Prostate gland (tissue), 2 donors: ENCODE results near the gene ARL15. TPM values are rescaled to one million over a fixed set of nuclear protein-coding genes. Genes with fewer than 3 reads are reported as not detected.

Experiments
- DNase-seq: peaks from one replicate; pipeline ENCODE4 v3.0.0-alpha.2; 2019; ENCODE audit warnings: low spot score
- H3K27ac ChIP-seq, 2 donors: fragments of 200-600 bp; sonication (generic); 2 replicates each; pipeline ENCODE4 v1.5.1; 2017 to 2019
- H3K27me3 ChIP-seq: fragments of 200-600 bp; sonication (generic); replicated peaks from 2 replicates; pipeline ENCODE4 v1.5.1; 2019; ENCODE audit not compliant: insufficient read depth
- H3K36me3 ChIP-seq, 2 donors: fragments of 200-600 bp; sonication (generic); 1 replicate in 1 of 2; 2 replicates in 1 of 2; pipeline versions ENCODE4 v1.5.1 to v1.8.1; 2017 to 2019
- H3K4me1 ChIP-seq: fragments of 200-600 bp; sonication (generic); replicated peaks from 2 replicates; pipeline ENCODE4 v1.5.1; 2019
- H3K4me3 ChIP-seq, 2 donors: fragments of 200-600 bp; sonication (generic); 2 replicates each; pipeline ENCODE4 v1.5.1; 2017 to 2019
- H3K9me3 ChIP-seq: fragments of 200-600 bp; sonication (generic); 2 replicates; pipeline ENCODE4 v1.5.1; 2017
- CTCF ChIP-seq, 4 experiments: fragments of 200-600 bp in 2 of 4; fragments of 450-650 bp in 2 of 4; sonication (generic) in 2 of 4; IDR thresholded peaks; 1 replicate in 3 of 4; 2 replicates in 1 of 4; pipeline ENCODE4 v1.5.1; 2016 to 2019; ENCODE audit warnings: antibody characterized with exemption in 4 of 4, mild to moderate bottlenecking in 2 of 4, moderate library complexity in 2 of 4
- POLR2A ChIP-seq: fragments of 450-650 bp; IDR thresholded peaks from one replicate; pipeline ENCODE4 v1.6.1; 2016; ENCODE audit warnings: antibody characterized with exemption, mild to moderate bottlenecking
- POLR2AphosphoS5 ChIP-seq: sonication (generic); formaldehyde crosslinking; IDR thresholded peaks from one replicate; pipeline ENCODE4 v1.6.1; 2017; ENCODE audit warnings: antibody characterized with exemption
- WGBS: methylation state at CpG from one replicate; pipeline ENCODE4 v1.1.5; 2018; 5-methylcytosine and 5-hydroxymethylcytosine counted together
- intact Hi-C: fragments of 100-400 bp; cut with DNase I; formaldehyde crosslinking; loops from one replicate; pipeline ENCODE4 v1.14.2; 2022
- total RNA-seq, 2 donors: library from RNA; depleted of rRNA; stranded (reverse); fragments of >200 nt; gene quantifications; one replicate each; pipeline ENCODE4 v1.1.0, GENCODE V29; 2016

Gene ARL15
- total RNA-seq, 2 donors from 2014 or later, result 16.1 to 38.4 TPM

GRCh38 chr5:53971551-53971950, 338.8 kb downstream of the ARL15 start:
- Histone ChIP-seq H3K36me3 (no peaks in the 10 kb centered on the region), H3K27me3 (no peaks in the 10 kb centered on the region), H3K27ac (no peak overlapping the region), H3K4me3 (no peak overlapping the region), H3K4me1 (no peaks in the 10 kb centered on the region), H3K9me3 (no peaks in the 10 kb centered on the region)
- intact Hi-C loops, result no loop called here
- TF ChIP-seq POLR2A (no peak), POLR2AphosphoS5 (no peak), CTCF (IDR thresholded peaks at IDR 0.05) (no peak)
- no peak for DNase-seq

- no peak for TF ChIP-seq POLR2A
- H3K4me1 ChIP-seq, result no peaks in the 10 kb centered on the region
- DNase-seq, result no peak
- H3K27ac ChIP-seq, result no peak overlapping the region
- 64% methylated on average over 2 of the region's 2 CpGs for WGBS
- intact Hi-C loops, result no loop called here
- no peaks in the 10 kb centered on the region for H3K36me3 ChIP-seq
- H3K27me3 ChIP-seq, result no peaks in the 10 kb centered on the region
- no peaks in the 10 kb centered on the region for H3K9me3 ChIP-seq
- no peak overlapping the region for H3K4me3 ChIP-seq
Observed at GRCh38 chr5:53971131-53971530, 339.2 kb downstream of the ARL15 start.

- intact Hi-C loops, result no loop called here
- Histone ChIP-seq H3K27me3 (no peaks in the 10 kb centered on the region), H3K36me3 (no peaks in the 10 kb centered on the region), H3K4me1 (no peaks in the 10 kb centered on the region), H3K27ac (no peak overlapping the region), H3K9me3 (no peaks in the 10 kb centered on the region), H3K4me3 (no peak overlapping the region)
- TF ChIP-seq CTCF (IDR thresholded peaks at IDR 0.05) (no peak), POLR2AphosphoS5 (no peak), POLR2A (no peak)
- DNase-seq, result no peak
- 89% methylated on average over 3 of the region's 3 CpGs for WGBS
Observed at GRCh38 chr5:53970475-53970874, 339.9 kb downstream of the ARL15 start.

- Histone ChIP-seq H3K9me3 (no peaks in the 10 kb centered on the region), H3K27me3 (no peaks in the 10 kb centered on the region), H3K36me3 (no peaks in the 10 kb centered on the region), H3K4me1 (no peaks in the 10 kb centered on the region), H3K27ac (no peak overlapping the region), H3K4me3 (no peak overlapping the region)
- 76% methylated on average over 2 of the region's 2 CpGs for WGBS
- no peak for DNase-seq
- intact Hi-C loops, result no loop called here
- no peak for TF ChIP-seq POLR2A
Observed at GRCh38 chr5:53969176-53969730, 341.1 kb downstream of the ARL15 start.

- Histone ChIP-seq H3K27me3 (no peaks in the 10 kb centered on the region), H3K27ac (no peak overlapping the region), H3K9me3 (no peaks in the 10 kb centered on the region), H3K4me1 (no peaks in the 10 kb centered on the region), H3K36me3 (no peaks in the 10 kb centered on the region), H3K4me3 (no peak overlapping the region)
- intact Hi-C loops, result no loop called here
- TF ChIP-seq POLR2A, result no peak
- TF ChIP-seq CTCF (IDR thresholded peaks at IDR 0.05), result no peak
- TF ChIP-seq POLR2AphosphoS5, result no peak
- DNase-seq, result no peak
Observed at GRCh38 chr5:53965459-53965858, 344.9 kb downstream of the ARL15 start.

GRCh38 chr5:53963958-53964357, 346.4 kb downstream of the ARL15 start:
- intact Hi-C loops, result no loop called here
- no peaks in the 10 kb centered on the region for H3K27me3 ChIP-seq
- H3K4me1 ChIP-seq, result no peaks in the 10 kb centered on the region
- H3K9me3 ChIP-seq, result no peaks in the 10 kb centered on the region
- 87% methylated on average over 1 of the region's 1 CpG for WGBS
- H3K36me3 ChIP-seq, result no peaks in the 10 kb centered on the region
- TF ChIP-seq CTCF (IDR thresholded peaks at IDR 0.05), result no peak
- DNase-seq, result no peak
- H3K4me3 ChIP-seq, result no peak overlapping the region
- no peak overlapping the region for H3K27ac ChIP-seq
